OCI-LY7 (cell line): ENCODE measurements around the gene VEPH1.

Experiments
- CTCF ChIP-seq: fragments of 200-600 bp; sonication (generic); conservative IDR thresholded peaks from 2 replicates; pipeline ENCODE4 v1.5.1; 2014; ENCODE audit warnings: mild to moderate bottlenecking, antibody characterized with exemption, low read length, moderate library complexity, mixed read lengths
- EZH2phosphoT487 ChIP-seq: fragments of 200-600 bp; sonication (generic); IDR thresholded peaks from 2 replicates; pipeline ENCODE4 v1.6.1; 2018; ENCODE audit warnings: low read depth, borderline replicate concordance, mild to moderate bottlenecking, mixed run types, antibody characterized with exemption, low read length, moderate library complexity, mixed read lengths

- TF ChIP-seq CTCF (peak; percentile 92), EZH2phosphoT487 (no peak)
These were observed 264.0 kb downstream of the VEPH1 start for GRCh38 chr3:157239082-157239704.
